ENCODE data around the gene NADSYN1. TPM values are rescaled to one million over a fixed set of nuclear protein-coding genes. Genes with fewer than 3 reads are reported as not detected.

The NADSYN1 gene
- total RNA-seq, 2 experiments from 2014 or later, result 79.4 to 88.8 TPM

GRCh38 chr11:71490044-71490730, 37.2 kb downstream of the NADSYN1 start:
- peaks cover 21% of the 10 kb centered on the region for H3K4me1 Mint-ChIP-seq
- POLR2A ChIA-PET, result no interaction called here

GRCh38 chr11:71490731-71491390, 37.9 kb downstream of the NADSYN1 start:
- H3K27ac Mint-ChIP-seq, result no peak overlapping the region
- ATAC-seq (no peak), DNase-seq (no peak)
- intact Hi-C loops (cut with DNase I, micrococcal nuclease), result no loop called here
- peaks cover 21% of the 10 kb centered on the region for H3K4me1 Mint-ChIP-seq
- CTCF ChIA-PET, result no interaction called here
- no peak overlapping the region for H3K4me3 Mint-ChIP-seq
- peaks cover 64% of the 10 kb centered on the region for H3K36me3 Mint-ChIP-seq (ENCODE audit: low read depth)
- POLR2A ChIA-PET, result no interaction called here
- H3K9me3 Mint-ChIP-seq (ENCODE audit: low read depth), result no peaks in the 10 kb centered on the region
- H3K27me3 Mint-ChIP-seq, result no peaks in the 10 kb centered on the region

More at GRCh38 chr11:71490044-71490730, 37.2 kb downstream of the NADSYN1 start:
- CTCF ChIA-PET, result no interaction called here
- Mint-ChIP-seq H3K27ac (peak overlapping the region; percentile 89), H3K9me3 (ENCODE audit: low read depth) (no peaks in the 10 kb centered on the region), H3K27me3 (no peaks in the 10 kb centered on the region), H3K36me3 (ENCODE audit: low read depth) (peaks cover 65% of the 10 kb centered on the region), H3K4me3 (no peak overlapping the region)
- DNase-seq, result no peak
- no peak for ATAC-seq
- intact Hi-C loops (cut with DNase I, micrococcal nuclease), result no loop called here

- ChIA-PET CTCF (no interaction called here), POLR2A (no interaction called here)
- no peak for DNase-seq
- Mint-ChIP-seq H3K36me3 (ENCODE audit: low read depth) (peaks cover 62% of the 10 kb centered on the region), H3K9me3 (ENCODE audit: low read depth) (no peaks in the 10 kb centered on the region), H3K27ac (no peak overlapping the region), H3K4me1 (peaks cover 21% of the 10 kb centered on the region), H3K27me3 (no peaks in the 10 kb centered on the region), H3K4me3 (no peak overlapping the region)
- no peak for ATAC-seq
- intact Hi-C loops (cut with DNase I, micrococcal nuclease), result no loop called here
Measured at GRCh38 chr11:71491531-71491930, 38.5 kb downstream of the NADSYN1 start.

- intact Hi-C loops (cut with DNase I, micrococcal nuclease), result no loop called here
- Mint-ChIP-seq H3K4me3 (no peak overlapping the region), H3K27ac (no peak overlapping the region), H3K27me3 (no peaks in the 10 kb centered on the region), H3K36me3 (ENCODE audit: low read depth) (peaks cover 66% of the 10 kb centered on the region), H3K9me3 (ENCODE audit: low read depth) (no peaks in the 10 kb centered on the region), H3K4me1 (peaks cover 21% of the 10 kb centered on the region)
- POLR2A ChIA-PET, result no interaction called here
- no peak for DNase-seq
- ATAC-seq, result no peak
- CTCF ChIA-PET, result no interaction called here
Measured at GRCh38 chr11:71491940-71492339, 38.9 kb downstream of the NADSYN1 start.

- H3K9me3 Mint-ChIP-seq (ENCODE audit: low read depth), result no peaks in the 10 kb centered on the region
- no peak overlapping the region for H3K4me3 Mint-ChIP-seq
- H3K4me1 Mint-ChIP-seq, result peaks cover 4% of the 10 kb centered on the region
- CTCF ChIA-PET, result no interaction called here
- DNase-seq (no peak), ATAC-seq (no peak)
- no peak overlapping the region for H3K27ac Mint-ChIP-seq
- POLR2A ChIA-PET, result no interaction called here
- no peaks in the 10 kb centered on the region for H3K27me3 Mint-ChIP-seq
- H3K36me3 Mint-ChIP-seq (ENCODE audit: low read depth), result peaks cover 74% of the 10 kb centered on the region
- intact Hi-C loops (cut with DNase I, micrococcal nuclease), result no loop called here
Measured at GRCh38 chr11:71495286-71496230, 42.6 kb downstream of the NADSYN1 start.

- CTCF ChIA-PET, result no interaction called here
- POLR2A ChIA-PET, result no interaction called here
- Mint-ChIP-seq H3K27me3 (no peaks in the 10 kb centered on the region), H3K27ac (no peak overlapping the region), H3K36me3 (ENCODE audit: low read depth) (peaks cover 75% of the 10 kb centered on the region), H3K4me3 (no peak overlapping the region), H3K4me1 (peaks cover 4% of the 10 kb centered on the region), H3K9me3 (ENCODE audit: low read depth) (no peaks in the 10 kb centered on the region)
- DNase-seq (no peak), ATAC-seq (no peak)
- intact Hi-C loops (cut with DNase I, micrococcal nuclease), result no loop called here
Measured at GRCh38 chr11:71496421-71496820, 43.4 kb downstream of the NADSYN1 start.

- no peaks in the 10 kb centered on the region for H3K27me3 Mint-ChIP-seq
- H3K4me1 Mint-ChIP-seq, result peaks cover 4% of the 10 kb centered on the region
- DNase-seq (no peak), ATAC-seq (no peak)
- peaks cover 72% of the 10 kb centered on the region for H3K36me3 Mint-ChIP-seq (ENCODE audit: low read depth)
- no peak overlapping the region for H3K4me3 Mint-ChIP-seq
- H3K9me3 Mint-ChIP-seq (ENCODE audit: low read depth), result no peaks in the 10 kb centered on the region
- CTCF ChIA-PET, result no interaction called here
- H3K27ac Mint-ChIP-seq, result no peak overlapping the region
- intact Hi-C loops (cut with DNase I, micrococcal nuclease), result no loop called here
- POLR2A ChIA-PET, result no interaction called here
Measured at GRCh38 chr11:71498091-71498490, 45.1 kb downstream of the NADSYN1 start.

GRCh38 chr11:71499125-71499524, 46.1 kb downstream of the NADSYN1 start:
- Mint-ChIP-seq H3K27me3 (no peaks in the 10 kb centered on the region), H3K4me1 (peaks cover 4% of the 10 kb centered on the region), H3K27ac (no peak overlapping the region), H3K36me3 (ENCODE audit: low read depth) (peaks cover 68% of the 10 kb centered on the region), H3K9me3 (ENCODE audit: low read depth) (no peaks in the 10 kb centered on the region), H3K4me3 (no peak overlapping the region)
- intact Hi-C loops (cut with DNase I, micrococcal nuclease), result no loop called here
- peak; percentile 39 for ATAC-seq
- DNase-seq, result peak; percentile 24
- ChIA-PET POLR2A (no interaction called here), CTCF (no interaction called here)

GRCh38 chr11:71499546-71499945, 46.5 kb downstream of the NADSYN1 start:
- no peak overlapping the region for H3K4me3 Mint-ChIP-seq
- H3K27ac Mint-ChIP-seq, result no peak overlapping the region
- H3K27me3 Mint-ChIP-seq, result no peaks in the 10 kb centered on the region
- H3K9me3 Mint-ChIP-seq (ENCODE audit: low read depth), result no peaks in the 10 kb centered on the region
- DNase-seq (no peak), ATAC-seq (no peak)
- H3K36me3 Mint-ChIP-seq (ENCODE audit: low read depth), result peaks cover 65% of the 10 kb centered on the region
- POLR2A ChIA-PET, result no interaction called here
- peaks cover 4% of the 10 kb centered on the region for H3K4me1 Mint-ChIP-seq
- CTCF ChIA-PET, result no interaction called here
- intact Hi-C loops (cut with DNase I, micrococcal nuclease), result no loop called here

GRCh38 chr11:71500601-71501021, 47.6 kb downstream of the NADSYN1 start:
- peaks cover 66% of the 10 kb centered on the region for H3K36me3 Mint-ChIP-seq (ENCODE audit: low read depth)
- no peak for ATAC-seq
- no peak for DNase-seq
- POLR2A ChIA-PET, result no interaction called here
- H3K4me3 Mint-ChIP-seq, result no peak overlapping the region
- peaks cover 4% of the 10 kb centered on the region for H3K4me1 Mint-ChIP-seq
- CTCF ChIA-PET, result no interaction called here
- H3K27me3 Mint-ChIP-seq, result no peaks in the 10 kb centered on the region
- no peak overlapping the region for H3K27ac Mint-ChIP-seq
- intact Hi-C loops (cut with DNase I, micrococcal nuclease), result no loop called here
- H3K9me3 Mint-ChIP-seq (ENCODE audit: low read depth), result peaks cover 4% of the 10 kb centered on the region

GRCh38 chr11:71501071-71501985, 48.3 kb downstream of the NADSYN1 start:
- no peak overlapping the region for H3K4me3 Mint-ChIP-seq
- peaks cover 67% of the 10 kb centered on the region for H3K36me3 Mint-ChIP-seq (ENCODE audit: low read depth)
- ATAC-seq (no peak), DNase-seq (no peak)
- intact Hi-C loops (cut with DNase I, micrococcal nuclease), result no loop called here
- ChIA-PET POLR2A (no interaction called here), CTCF (no interaction called here)
- no peak overlapping the region for H3K27ac Mint-ChIP-seq
- H3K27me3 Mint-ChIP-seq, result no peaks in the 10 kb centered on the region
- peaks cover 4% of the 10 kb centered on the region for H3K4me1 Mint-ChIP-seq
- peaks cover 4% of the 10 kb centered on the region for H3K9me3 Mint-ChIP-seq (ENCODE audit: low read depth)

All from activated CD4-positive, alpha-beta T cell treated with anti-CD3 and anti-CD28 coated beads for 36 hours (primary cell).